ENCODE measurements around the gene PPOX.

PPOX gene

GRCh38 chr1:161196521-161197451, 30.6 kb downstream of the PPOX start:
- peak in 10 of 58 donors; percentile 10 to 32 (median 24) for DNase-seq

GRCh38 chr1:161197560-161198193, 31.5 kb downstream of the PPOX start:
- DNase-seq = no peak

GRCh38 chr1:161198194-161198896, 32.1 kb downstream of the PPOX start:
- DNase-seq = peak in 31 of 58 donors; percentile 11 to 70 (median 40)

- DNase-seq = peak in 56 of 58 donors; percentile 23 to 93 (median 76)
Observed at GRCh38 chr1:161198897-161199431, 32.7 kb downstream of the PPOX start, which contains the start of gene ADAMTS4. ADAMTS4 (minus strand) TSS chr1:161199054; CDS start chr1:161198627, 427 bp downstream.

- DNase-seq = peak in 7 of 58 donors; percentile 17 to 67 (median 52)
Observed at GRCh38 chr1:161199506-161200139, 33.4 kb downstream of the PPOX start.

- peak in 46 of 58 donors; percentile 17 to 88 (median 66) for DNase-seq
Observed at GRCh38 chr1:161200421-161200991, 34.3 kb downstream of the PPOX start.

- peak in 24 of 58 donors; percentile 20 to 81 (median 50) for DNase-seq
Observed at GRCh38 chr1:161200992-161201835, 35.0 kb downstream of the PPOX start.

GRCh38 chr1:161201836-161202712, 35.8 kb downstream of the PPOX start, which contains the start of gene NDUFS2:
NDUFS2 (plus strand) TSS chr1:161202367; CDS start chr1:161202386, 19 bp downstream.
- peak; percentile 69 to 99 (median 97) for DNase-seq

GRCh38 chr1:161206411-161207140, 40.4 kb downstream of the PPOX start:
- no peak for DNase-seq

GRCh38 chr1:161207173-161207572, 40.9 kb downstream of the PPOX start:
- peak in 1 of 58 donors; percentile 6 for DNase-seq

GRCh38 chr1:161209790-161210409, 43.7 kb downstream of the PPOX start:
- DNase-seq = peak in 50 of 58 donors; percentile 17 to 75 (median 43)

- no peak for DNase-seq
Observed at GRCh38 chr1:161214369-161214768, 48.1 kb downstream of the PPOX start.

GRCh38 chr1:161215076-161215475, 48.9 kb downstream of the PPOX start, which contains the start of gene FCER1G:
FCER1G (plus strand) TSS chr1:161215295; CDS start chr1:161215322, 27 bp downstream.
- peak in 12 of 58 donors; percentile 9 to 28 (median 16) for DNase-seq

- peak in 2 of 58 donors; percentile 8 to 12 for DNase-seq
Observed at GRCh38 chr1:161216945-161217712, 50.9 kb downstream of the PPOX start.

- DNase-seq = no peak
Observed at GRCh38 chr1:161217831-161218230, 51.6 kb downstream of the PPOX start.

Data from anterior cingulate cortex (tissue), 58 donors.